Endothelial cell of umbilical vein (primary cell): Measurements from ENCODE around the gene VAV2.

Source experiments
- EZH2 ChIP-seq: IDR thresholded peaks from 2 replicates; pipeline ENCODE4 v1.6.1; 2012; ENCODE audit warnings: borderline replicate concordance, low read depth, mild to moderate bottlenecking, moderate library complexity, low read length, inconsistent platforms; ENCODE audit not compliant: severe bottlenecking
- JUN ChIP-seq: IDR thresholded peaks from 2 replicates; pipeline ENCODE4 v1.6.1; 2011; ENCODE audit warnings: borderline replicate concordance, low read depth; ENCODE audit not compliant: insufficient read length, insufficient read depth
- POLR2AphosphoS5 ChIP-seq: IDR thresholded peaks from 2 replicates; pipeline ENCODE4 v1.6.1; 2012; ENCODE audit warnings: low read depth, mild to moderate bottlenecking, control low read depth, low read length, moderate library complexity; ENCODE audit not compliant: insufficient read depth
- TF ChIP-seq, protein P1 (sequence below), 2 donors: IDR thresholded peaks; 1 replicate in 1 of 2; 2 replicates in 1 of 2; pipeline ENCODE4 v1.5.1; 2011; ENCODE audit warnings: low read length in 2 of 2, mild to moderate bottlenecking in 2 of 2, moderate library complexity in 2 of 2, control low read depth in 1 of 2, inconsistent platforms in 1 of 2, low read depth in 1 of 2; ENCODE audit not compliant: insufficient read depth in 1 of 2; ENCODE audit errors: extremely low read depth in 1 of 2
- TF ChIP-seq, protein P2 (sequence below): IDR thresholded peaks from 2 replicates; pipeline ENCODE4 v1.6.1; 2011; ENCODE audit not compliant: insufficient read depth, insufficient read length

DNA sequence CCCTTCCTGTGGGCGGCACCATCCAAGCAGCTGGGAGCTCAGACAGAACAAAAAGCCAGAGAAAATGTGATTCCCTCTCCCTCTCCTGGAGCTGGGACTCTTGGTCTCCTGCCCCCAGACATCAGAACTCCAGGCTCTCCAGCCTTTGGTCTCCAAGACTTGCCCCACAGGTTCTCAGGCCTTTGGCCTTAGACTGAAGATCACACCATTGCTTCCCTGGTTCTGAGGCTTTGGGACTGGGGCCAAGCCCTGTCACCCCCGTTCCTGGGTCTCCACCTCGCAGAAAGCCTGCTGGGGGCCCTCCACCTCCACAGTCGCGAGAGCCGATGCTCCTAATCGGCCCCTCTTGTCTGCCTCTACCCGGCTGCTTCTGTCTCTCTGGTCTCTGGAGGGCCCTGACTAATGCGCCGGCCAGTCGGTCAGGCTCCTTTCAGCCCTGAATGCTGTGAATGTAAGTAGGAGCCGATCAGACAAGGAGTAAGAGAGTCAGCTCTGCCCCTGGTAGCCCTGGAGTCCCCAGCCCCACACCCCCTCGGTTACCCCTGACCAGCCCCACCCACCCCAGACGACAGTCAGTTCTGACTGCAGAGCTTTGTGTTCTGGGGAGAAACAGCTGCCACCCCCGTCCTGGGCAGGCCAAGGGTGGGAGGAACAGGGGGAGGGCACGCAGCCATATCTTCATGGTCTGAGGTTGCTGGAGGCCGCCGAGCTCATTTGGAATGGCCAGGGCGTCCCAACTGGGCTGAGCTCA is 57.5 kb downstream of the VAV2 start:
- TF ChIP-seq EZH2 (no peak), JUN (no peak), POLR2AphosphoS5 (no peak)
- TF ChIP-seq, protein P1, sequence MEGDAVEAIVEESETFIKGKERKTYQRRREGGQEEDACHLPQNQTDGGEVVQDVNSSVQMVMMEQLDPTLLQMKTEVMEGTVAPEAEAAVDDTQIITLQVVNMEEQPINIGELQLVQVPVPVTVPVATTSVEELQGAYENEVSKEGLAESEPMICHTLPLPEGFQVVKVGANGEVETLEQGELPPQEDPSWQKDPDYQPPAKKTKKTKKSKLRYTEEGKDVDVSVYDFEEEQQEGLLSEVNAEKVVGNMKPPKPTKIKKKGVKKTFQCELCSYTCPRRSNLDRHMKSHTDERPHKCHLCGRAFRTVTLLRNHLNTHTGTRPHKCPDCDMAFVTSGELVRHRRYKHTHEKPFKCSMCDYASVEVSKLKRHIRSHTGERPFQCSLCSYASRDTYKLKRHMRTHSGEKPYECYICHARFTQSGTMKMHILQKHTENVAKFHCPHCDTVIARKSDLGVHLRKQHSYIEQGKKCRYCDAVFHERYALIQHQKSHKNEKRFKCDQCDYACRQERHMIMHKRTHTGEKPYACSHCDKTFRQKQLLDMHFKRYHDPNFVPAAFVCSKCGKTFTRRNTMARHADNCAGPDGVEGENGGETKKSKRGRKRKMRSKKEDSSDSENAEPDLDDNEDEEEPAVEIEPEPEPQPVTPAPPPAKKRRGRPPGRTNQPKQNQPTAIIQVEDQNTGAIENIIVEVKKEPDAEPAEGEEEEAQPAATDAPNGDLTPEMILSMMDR (IDR thresholded peaks at IDR 0.05; ENCODE audit: extremely low read depth in 1 of 2, insufficient read depth in 1 of 2, low read depth in 1 of 2, low read length in 2 of 2): no peak
- TF ChIP-seq, protein P2, sequence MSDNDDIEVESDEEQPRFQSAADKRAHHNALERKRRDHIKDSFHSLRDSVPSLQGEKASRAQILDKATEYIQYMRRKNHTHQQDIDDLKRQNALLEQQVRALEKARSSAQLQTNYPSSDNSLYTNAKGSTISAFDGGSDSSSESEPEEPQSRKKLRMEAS: no peak
